Breast epithelium (tissue), 3 donors: Measurements from ENCODE around the gene INPP5J.

Source experiments
- CTCF ChIP-seq, 3 donors: fragments of 450-650 bp; IDR thresholded peaks; one replicate each; pipeline ENCODE4 v1.5.1; 2016 to 2017; ENCODE audit warnings: antibody characterized with exemption in 3 of 3, mild to moderate bottlenecking in 3 of 3, moderate library complexity in 3 of 3
- POLR2AphosphoS5 ChIP-seq, 3 donors: sonication (generic); formaldehyde crosslinking; IDR thresholded peaks; one replicate each; pipeline ENCODE4 v1.6.1; 2017; ENCODE audit warnings: antibody characterized with exemption in 3 of 3

GRCh38 chr22:31100762-31101525, 21.8 kb upstream of the INPP5J start:
- TF ChIP-seq POLR2AphosphoS5 (IDR thresholded peaks at IDR 0.05): no peak
- TF ChIP-seq CTCF (IDR thresholded peaks at IDR 0.05): no peak
